Activated CD8-positive, alpha-beta T cell treated with anti-CD3 and anti-CD28 coated beads for 36 hours (primary cell): ENCODE results near the gene MPEG1. TPM values are rescaled to one million over a fixed set of nuclear protein-coding genes. Genes with fewer than 3 reads are reported as not detected.

Source experiments
- ATAC-seq: fragments of 200-7000 bp; cut with Tn5 transposase; one replicate; pipeline ENCODE4 v1.10.0; 2021; ENCODE audit warnings: mild to moderate bottlenecking, moderate library complexity
- CTCF ChIA-PET: fragments of 350-600 bp; sonication (Branson Sonifier 250); formaldehyde crosslinking; loops from one replicate; lab custom pipeline; 2021; ENCODE audit warnings: antibody characterized with exemption; lab: Charles Lee
- POLR2A ChIA-PET: fragments of 350-600 bp; sonication (Branson Sonifier 250); formaldehyde crosslinking; loops from one replicate; lab custom pipeline; 2021; ENCODE audit warnings: antibody characterized with exemption; lab: Charles Lee
- DNase-seq: peaks from one replicate; pipeline ENCODE4 v3.0.0-alpha.2; 2020
- H3K27ac Mint-ChIP-seq: one replicate; pipeline ENCODE4 v1.8.0; 2021; ENCODE audit warnings: mild to moderate bottlenecking, mixed read lengths
- H3K27me3 Mint-ChIP-seq: one replicate; pipeline ENCODE4 v1.8.0; 2021; ENCODE audit warnings: mixed read lengths
- H3K36me3 Mint-ChIP-seq: one replicate; pipeline ENCODE4 v1.8.0; 2021; ENCODE audit warnings: low read depth, mixed read lengths
- H3K4me1 Mint-ChIP-seq: one replicate; pipeline ENCODE4 v1.8.0; 2021; ENCODE audit warnings: low read depth, mixed read lengths
- H3K4me3 Mint-ChIP-seq: one replicate; pipeline ENCODE4 v1.8.0; 2021; ENCODE audit warnings: mild to moderate bottlenecking, moderate library complexity, mixed read lengths
- H3K9me3 Mint-ChIP-seq: one replicate; pipeline ENCODE4 v1.8.0; 2021; ENCODE audit warnings: mixed read lengths
- intact Hi-C: fragments of 100-400 bp; cut with micrococcal nuclease; formaldehyde crosslinking; loops from one replicate; pipeline ENCODE4 v1.10.0; 2022
- total RNA-seq, 2 experiments: library from RNA; stranded (reverse); gene quantifications; one replicate each; pipeline ENCODE4 v1.2.3, GENCODE V29; 2021
- TF ChIP-seq, protein P1 (sequence below): fragments of 200-600 bp; IDR thresholded peaks from one replicate; pipeline ENCODE4 v1.8.0; 2022; ENCODE audit warnings: antibody characterized with exemption, mild to moderate bottlenecking

MPEG1 gene
- not detected for total RNA-seq

DNA sequence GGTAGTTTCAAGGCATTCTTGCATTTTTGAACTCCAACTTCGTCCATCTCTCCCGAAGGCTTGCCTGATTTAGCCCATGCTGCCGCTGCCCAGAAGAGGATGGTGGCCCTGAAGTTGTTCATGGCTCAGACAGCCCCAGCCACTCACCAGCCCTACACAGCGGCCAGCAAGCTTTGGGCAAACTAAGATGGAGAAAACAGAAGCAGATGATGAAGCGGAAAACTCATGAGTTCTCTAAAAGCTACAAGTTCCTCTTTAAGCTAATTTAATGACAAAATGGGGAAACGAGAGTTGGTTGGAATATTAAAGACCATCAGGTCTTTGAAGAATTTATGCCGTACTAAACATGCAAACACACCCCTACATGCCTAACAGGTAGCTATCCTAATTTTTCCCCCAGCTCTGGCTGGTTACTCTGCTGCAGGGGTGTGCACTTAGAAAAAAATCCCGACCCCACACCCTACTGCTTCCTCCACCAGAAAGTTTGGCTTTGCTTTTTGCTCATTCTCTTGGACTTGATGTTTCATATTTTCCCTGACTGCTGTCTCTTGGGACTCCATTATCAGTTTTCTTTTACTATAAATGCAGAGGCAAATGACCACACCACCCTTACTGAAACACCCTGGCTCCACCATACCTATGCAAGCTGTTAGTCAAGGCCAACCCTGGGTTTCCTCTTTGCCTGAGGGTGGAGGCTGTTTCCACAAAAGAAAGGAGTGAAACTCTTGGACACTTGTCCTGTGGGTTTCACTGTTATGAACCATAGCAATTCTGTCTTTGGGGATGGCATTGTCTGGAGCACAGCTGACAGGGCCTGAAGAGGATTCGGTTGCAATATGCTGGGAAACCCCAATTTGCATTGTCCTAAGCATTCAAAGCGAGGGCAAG is at the start of gene MPEG1:
TSS of gene MPEG1 (minus strand) at position 184 of the 888 bp plus-strand sequence. CDS start at position 122, 62 bp downstream.
- DNase-seq (no peak), ATAC-seq (no peak)
- TF ChIP-seq, protein P1, sequence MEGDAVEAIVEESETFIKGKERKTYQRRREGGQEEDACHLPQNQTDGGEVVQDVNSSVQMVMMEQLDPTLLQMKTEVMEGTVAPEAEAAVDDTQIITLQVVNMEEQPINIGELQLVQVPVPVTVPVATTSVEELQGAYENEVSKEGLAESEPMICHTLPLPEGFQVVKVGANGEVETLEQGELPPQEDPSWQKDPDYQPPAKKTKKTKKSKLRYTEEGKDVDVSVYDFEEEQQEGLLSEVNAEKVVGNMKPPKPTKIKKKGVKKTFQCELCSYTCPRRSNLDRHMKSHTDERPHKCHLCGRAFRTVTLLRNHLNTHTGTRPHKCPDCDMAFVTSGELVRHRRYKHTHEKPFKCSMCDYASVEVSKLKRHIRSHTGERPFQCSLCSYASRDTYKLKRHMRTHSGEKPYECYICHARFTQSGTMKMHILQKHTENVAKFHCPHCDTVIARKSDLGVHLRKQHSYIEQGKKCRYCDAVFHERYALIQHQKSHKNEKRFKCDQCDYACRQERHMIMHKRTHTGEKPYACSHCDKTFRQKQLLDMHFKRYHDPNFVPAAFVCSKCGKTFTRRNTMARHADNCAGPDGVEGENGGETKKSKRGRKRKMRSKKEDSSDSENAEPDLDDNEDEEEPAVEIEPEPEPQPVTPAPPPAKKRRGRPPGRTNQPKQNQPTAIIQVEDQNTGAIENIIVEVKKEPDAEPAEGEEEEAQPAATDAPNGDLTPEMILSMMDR, result no peak
- H3K27ac Mint-ChIP-seq, result no peak within 1 kb of the TSS
- no peaks in the 10 kb centered on the region for H3K9me3 Mint-ChIP-seq
- H3K4me3 Mint-ChIP-seq, result no peak within 1 kb of the TSS
- H3K4me1 Mint-ChIP-seq, result peaks cover 20% of the 10 kb centered on the region
- intact Hi-C loops, result no loop called here
- no peaks in the 10 kb centered on the region for H3K36me3 Mint-ChIP-seq
- peaks cover 13% of the 10 kb centered on the region for H3K27me3 Mint-ChIP-seq
- ChIA-PET POLR2A (no interaction called here), CTCF (interaction anchor here (0.6 to 3.2 kb wide), 4 partner anchors 10 to 52 kb away, joined by 3 to 10 read pairs (median 4); no protein-coding TSS in a partner anchor)

DNA sequence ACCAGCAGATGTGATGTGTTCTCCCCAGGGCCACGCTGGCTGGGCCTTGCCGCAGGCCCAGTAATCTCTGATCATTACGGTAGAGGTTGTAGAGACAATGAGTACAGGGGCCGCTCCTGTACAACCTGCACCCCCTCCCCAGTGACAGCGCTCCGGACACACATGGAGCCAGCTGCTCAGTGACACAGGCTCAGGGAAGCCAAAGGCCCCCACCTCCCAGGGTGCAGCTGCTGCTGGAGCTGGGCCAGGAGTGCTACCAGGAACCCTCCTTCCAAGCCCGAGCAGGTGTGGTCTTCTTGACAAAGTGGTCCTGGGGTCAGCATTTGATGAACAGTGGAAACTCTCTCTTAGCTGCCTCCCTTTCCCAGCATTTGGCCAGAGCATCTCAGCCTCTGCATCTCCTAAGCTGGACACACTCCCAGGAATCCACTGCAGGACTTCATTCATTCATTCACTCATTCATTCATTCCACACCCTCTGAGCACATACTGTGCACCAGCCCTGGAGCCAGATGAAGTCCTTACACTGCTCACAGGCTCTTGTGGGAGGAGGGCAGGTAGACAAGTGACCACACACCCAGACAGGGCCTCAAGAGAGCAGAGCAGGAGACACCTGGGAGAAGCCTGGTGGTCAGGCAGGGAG is 49.6 kb upstream of the MPEG1 start:
- ATAC-seq (no peak), DNase-seq (no peak)
- intact Hi-C loops, result no loop called here
- Mint-ChIP-seq H3K27me3 (no peaks in the 10 kb centered on the region), H3K36me3 (no peaks in the 10 kb centered on the region), H3K9me3 (no peaks in the 10 kb centered on the region), H3K4me1 (no peaks in the 10 kb centered on the region), H3K4me3 (no peak overlapping the region), H3K27ac (no peak overlapping the region)
- CTCF ChIA-PET, result no interaction called here
- TF ChIP-seq, protein P1, result no peak
- POLR2A ChIA-PET, result no interaction called here

GRCh38 chr11:59261150-59261549 is 48.4 kb upstream of the MPEG1 start:
- ChIA-PET POLR2A (no interaction called here), CTCF (interaction anchor here (1.1 to 1.2 kb wide), 2 partner anchors 75 to 89 kb away, joined by 3 read pairs; partner anchors contain the start of gene DTX4)
- H3K4me1 Mint-ChIP-seq, result no peaks in the 10 kb centered on the region
- no peak overlapping the region for H3K4me3 Mint-ChIP-seq
- intact Hi-C loops, result no loop called here
- H3K9me3 Mint-ChIP-seq, result no peaks in the 10 kb centered on the region
- no peak for ATAC-seq
- H3K27ac Mint-ChIP-seq, result no peak overlapping the region
- H3K27me3 Mint-ChIP-seq, result no peaks in the 10 kb centered on the region
- TF ChIP-seq, protein P1, result no peak
- no peaks in the 10 kb centered on the region for H3K36me3 Mint-ChIP-seq
- no peak for DNase-seq

- no peak for ATAC-seq
Observed at GRCh38 chr11:59259867-59260475, 47.2 kb upstream of the MPEG1 start.

More at GRCh38 chr11:59259867-59260475, 47.2 kb upstream of the MPEG1 start:
- H3K36me3 Mint-ChIP-seq, result no peaks in the 10 kb centered on the region
- DNase-seq, result no peak
- H3K27ac Mint-ChIP-seq, result no peak overlapping the region
- no peaks in the 10 kb centered on the region for H3K9me3 Mint-ChIP-seq
- intact Hi-C loops, result no loop called here
- H3K4me1 Mint-ChIP-seq, result no peaks in the 10 kb centered on the region
- no peak overlapping the region for H3K4me3 Mint-ChIP-seq
- CTCF ChIA-PET, result interaction anchor here (1.2 kb wide), 1 partner anchor 74 kb away, joined by 3 read pairs; no protein-coding TSS in a partner anchor
- H3K27me3 Mint-ChIP-seq, result no peaks in the 10 kb centered on the region
- TF ChIP-seq, protein P1, result no peak
- POLR2A ChIA-PET, result no interaction called here
